Kidney epithelial cell (primary cell): ENCODE results near the gene SLC9C2. TPM values are rescaled to one million over a fixed set of nuclear protein-coding genes. Genes with fewer than 3 reads are reported as not detected.
"Not testable (repeated sequence)": the region's sequence is repeated elsewhere in the genome, so short reads cannot be mapped to it uniquely, and the experiment has no call there.

Experiments
- DNase-seq: peaks from one replicate; pipeline ENCODE4 v3.0.0-alpha.2; 2010; ENCODE audit warnings: low read depth
- H3K27me3 ChIP-seq: 2 replicates; pipeline ENCODE4 v1.6.0; 2011; ENCODE audit warnings: low read length; ENCODE audit not compliant: control insufficient read depth, insufficient read depth
- H3K36me3 ChIP-seq: 2 replicates; pipeline ENCODE4 v1.5.1; 2011; ENCODE audit warnings: low read length; ENCODE audit not compliant: control insufficient read depth, insufficient read depth
- H3K4me3 ChIP-seq: 2 replicates; pipeline ENCODE4 v1.5.1; 2011; ENCODE audit warnings: low read depth, mild to moderate bottlenecking, control low read depth, low read length
- total RNA-seq: library from RNA; depleted of rRNA; stranded (reverse); fragments of >200 nt; gene quantifications from 2 replicates; pipeline ENCODE4 v1.2.3, GENCODE V29; 2015
- TF ChIP-seq, protein P1 (sequence below): IDR thresholded peaks from 2 replicates; pipeline ENCODE4 v1.5.1; 2011; ENCODE audit warnings: mild to moderate bottlenecking, moderate library complexity, low read length, control low read depth, inconsistent platforms; ENCODE audit not compliant: insufficient read depth, poor library complexity, severe bottlenecking

The SLC9C2 gene
- total RNA-seq, 1 donor from 2014 or later: not detected

DNA sequence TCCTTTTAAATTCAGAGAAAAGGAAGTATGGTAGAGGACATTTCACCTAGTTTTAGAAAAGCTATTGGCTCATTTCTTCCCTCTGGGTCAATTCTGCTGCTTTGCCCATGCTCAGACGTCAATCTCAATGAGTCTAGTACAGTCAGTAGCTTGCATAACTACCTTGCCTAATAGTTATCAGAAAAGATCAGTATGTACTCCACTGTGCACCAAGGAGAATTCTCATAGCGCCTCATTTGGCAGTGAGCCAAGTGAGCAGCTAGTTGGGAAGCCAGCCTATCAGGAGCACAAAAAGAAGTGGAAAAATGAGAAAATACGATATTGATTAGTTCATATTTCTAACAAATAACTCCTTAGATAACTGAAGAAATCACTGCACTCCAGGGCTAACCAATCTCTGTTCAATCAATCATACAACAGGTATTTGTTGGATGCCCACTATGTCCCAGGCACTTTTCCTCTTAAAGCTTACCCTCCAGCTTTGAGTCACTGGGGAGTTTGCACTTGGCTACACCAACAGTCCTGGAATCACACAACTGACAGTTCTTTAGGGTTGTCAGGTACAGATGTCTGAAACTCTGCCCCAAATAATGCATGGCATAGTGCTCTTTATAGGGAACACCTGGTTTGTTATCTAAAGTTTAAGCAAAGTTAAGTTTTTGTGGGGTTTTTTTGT is 75.6 kb downstream of the SLC9C2 start:
- TF ChIP-seq, protein P1, sequence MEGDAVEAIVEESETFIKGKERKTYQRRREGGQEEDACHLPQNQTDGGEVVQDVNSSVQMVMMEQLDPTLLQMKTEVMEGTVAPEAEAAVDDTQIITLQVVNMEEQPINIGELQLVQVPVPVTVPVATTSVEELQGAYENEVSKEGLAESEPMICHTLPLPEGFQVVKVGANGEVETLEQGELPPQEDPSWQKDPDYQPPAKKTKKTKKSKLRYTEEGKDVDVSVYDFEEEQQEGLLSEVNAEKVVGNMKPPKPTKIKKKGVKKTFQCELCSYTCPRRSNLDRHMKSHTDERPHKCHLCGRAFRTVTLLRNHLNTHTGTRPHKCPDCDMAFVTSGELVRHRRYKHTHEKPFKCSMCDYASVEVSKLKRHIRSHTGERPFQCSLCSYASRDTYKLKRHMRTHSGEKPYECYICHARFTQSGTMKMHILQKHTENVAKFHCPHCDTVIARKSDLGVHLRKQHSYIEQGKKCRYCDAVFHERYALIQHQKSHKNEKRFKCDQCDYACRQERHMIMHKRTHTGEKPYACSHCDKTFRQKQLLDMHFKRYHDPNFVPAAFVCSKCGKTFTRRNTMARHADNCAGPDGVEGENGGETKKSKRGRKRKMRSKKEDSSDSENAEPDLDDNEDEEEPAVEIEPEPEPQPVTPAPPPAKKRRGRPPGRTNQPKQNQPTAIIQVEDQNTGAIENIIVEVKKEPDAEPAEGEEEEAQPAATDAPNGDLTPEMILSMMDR: no peak
- no peak for DNase-seq
- Histone ChIP-seq H3K27me3 (no peaks in the 10 kb centered on the region), H3K36me3 (no peaks in the 10 kb centered on the region), H3K4me3 (no peak overlapping the region)

DNA sequence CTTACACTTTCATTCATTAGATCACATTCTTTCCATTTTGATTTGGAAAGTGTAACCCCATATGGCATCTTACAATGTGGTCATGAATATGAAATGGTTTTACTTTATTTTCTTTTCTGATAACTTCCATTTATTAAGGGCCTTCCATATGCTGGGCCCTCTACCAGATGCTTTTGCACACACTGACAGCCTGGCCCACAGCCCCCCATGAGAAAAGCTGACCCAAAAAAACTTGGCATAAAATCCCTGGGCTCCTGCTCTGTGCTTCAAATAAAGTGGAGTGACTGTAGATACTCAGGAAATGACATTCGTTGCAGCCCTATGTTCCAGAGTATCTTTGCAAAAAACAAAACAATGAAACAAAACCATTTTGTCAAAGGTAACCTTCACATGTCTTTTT is 76.9 kb downstream of the SLC9C2 start:
- Histone ChIP-seq H3K36me3 (no peaks in the 10 kb centered on the region), H3K4me3 (no peak overlapping the region), H3K27me3 (no peaks in the 10 kb centered on the region)
- TF ChIP-seq, protein P1: no peak
- DNase-seq: no peak

DNA sequence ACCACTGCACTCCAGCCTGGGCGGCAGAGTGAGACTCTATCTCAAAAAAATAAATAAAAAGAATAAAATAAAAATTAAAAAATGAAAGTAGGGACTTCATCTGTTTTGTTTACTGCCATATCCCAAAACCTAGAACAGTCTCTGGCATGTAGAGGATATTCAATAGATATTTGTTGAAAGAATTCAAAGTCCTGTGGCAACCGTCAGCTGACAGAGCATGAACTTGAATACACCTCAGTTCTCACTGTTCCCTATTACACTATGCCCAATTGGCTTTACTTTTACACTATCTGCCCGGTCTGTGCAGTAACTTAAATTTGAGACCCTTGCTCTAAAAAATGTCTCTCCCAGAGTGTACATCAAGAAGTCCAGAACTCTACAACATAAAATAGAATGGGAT is 79.5 kb downstream of the SLC9C2 start:
- H3K36me3 ChIP-seq: no peaks in the 10 kb centered on the region
- H3K27me3 ChIP-seq: no peaks in the 10 kb centered on the region
- TF ChIP-seq, protein P1: no peak
- H3K4me3 ChIP-seq: no peak overlapping the region
- DNase-seq: no peak

DNA sequence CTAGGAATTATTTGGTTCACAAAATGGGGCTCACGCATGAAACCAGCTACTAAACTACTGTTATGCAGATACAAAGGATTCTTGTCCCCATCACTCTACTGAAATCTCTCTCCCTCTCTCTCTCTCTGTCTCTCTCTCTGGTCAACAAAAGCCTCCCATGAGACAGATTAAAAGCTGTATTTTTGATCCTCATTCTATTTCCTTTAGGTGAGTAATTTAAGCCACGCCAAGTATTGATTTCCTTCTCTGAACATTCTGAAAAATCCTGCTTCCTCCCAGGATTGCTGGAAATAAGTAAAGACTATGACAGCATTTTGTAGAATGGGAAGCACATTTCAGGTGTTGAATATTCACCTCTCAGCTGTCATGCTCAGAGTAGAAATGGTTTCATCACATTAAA is 82.1 kb downstream of the SLC9C2 start:
- TF ChIP-seq, protein P1: no peak
- no peak for DNase-seq
- Histone ChIP-seq H3K27me3 (no peaks in the 10 kb centered on the region), H3K36me3 (no peaks in the 10 kb centered on the region), H3K4me3 (no peak overlapping the region)

DNA sequence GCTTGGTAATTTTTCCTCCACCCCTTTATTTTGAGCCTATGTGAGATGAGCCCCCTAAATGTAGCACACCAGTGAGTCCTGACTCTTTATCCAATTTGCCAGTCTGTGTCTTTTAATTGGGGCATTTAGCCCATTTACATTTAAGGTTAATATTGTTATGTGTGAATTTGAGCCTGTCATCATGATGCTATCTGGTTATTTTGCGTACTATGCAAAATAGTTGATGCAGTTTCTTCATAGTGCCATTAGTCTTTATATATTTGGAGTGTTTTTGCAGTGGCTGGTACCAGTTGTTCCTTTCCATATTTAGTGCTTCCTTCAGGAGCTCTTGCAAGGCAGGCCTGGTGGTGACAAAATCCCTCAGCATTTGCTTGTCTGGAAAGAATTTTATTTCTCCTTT is 88.4 kb downstream of the SLC9C2 start:
- DNase-seq, H3K27me3 ChIP-seq, H3K4me3 ChIP-seq, H3K36me3 ChIP-seq: not testable (repeated sequence)

DNA sequence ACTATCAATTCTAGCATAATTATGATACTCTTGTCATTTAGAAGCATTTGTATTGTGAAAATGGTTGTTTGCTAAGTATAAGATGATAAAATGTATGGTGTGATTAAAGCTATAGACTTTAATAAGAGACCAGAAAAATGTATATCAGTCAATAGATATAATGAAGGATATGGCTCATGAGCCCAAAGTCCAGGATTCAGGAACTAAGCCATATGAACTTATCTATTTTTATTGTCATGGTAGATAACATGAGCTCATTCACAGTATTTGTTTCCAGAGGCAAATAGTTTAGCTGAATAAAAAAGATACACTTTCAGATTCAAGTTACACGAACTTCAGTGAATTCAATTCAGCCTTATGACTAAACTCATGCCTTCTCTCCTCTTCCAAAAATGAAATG is 93.1 kb downstream of the SLC9C2 start:
- no peak overlapping the region for H3K4me3 ChIP-seq
- H3K36me3 ChIP-seq: no peaks in the 10 kb centered on the region
- no peak for DNase-seq
- TF ChIP-seq, protein P1: no peak
- H3K27me3 ChIP-seq: no peaks in the 10 kb centered on the region
